Smooth muscle cell (in vitro differentiated cells): ENCODE results near the gene COPS9. TPM values are rescaled to one million over a fixed set of nuclear protein-coding genes. Genes with fewer than 3 reads are reported as not detected.

Source experiments
- DNase-seq: peaks from one replicate; lab custom pipeline; 2025; ENCODE audit not compliant: unreplicated experiment; lab: John Stamatoyannopoulos, UW
- H2AFZ ChIP-seq: fragments of 200-600 bp; sonication (generic); 2 replicates; pipeline ENCODE4 v1.6.0; 2016; ENCODE audit warnings: antibody characterized with exemption, low read depth, mild to moderate bottlenecking
- H3F3A ChIP-seq: fragments of 200-600 bp; sonication (generic); 2 replicates; pipeline ENCODE4 v1.6.0; 2017; ENCODE audit warnings: antibody characterized with exemption, low read depth
- H3K27ac ChIP-seq: fragments of 200-600 bp; sonication (generic); 2 replicates; pipeline ENCODE4 v1.5.1; 2016; ENCODE audit warnings: low read depth, mild to moderate bottlenecking
- H3K27me3 ChIP-seq: fragments of 200-600 bp; sonication (generic); 2 replicates; pipeline ENCODE4 v1.6.1; 2016; ENCODE audit warnings: low read depth, mild to moderate bottlenecking
- H3K36me3 ChIP-seq: fragments of 200-600 bp; sonication (generic); 2 replicates; pipeline ENCODE4 v1.5.1; 2016; ENCODE audit warnings: low read depth
- H3K4me1 ChIP-seq: fragments of 200-600 bp; sonication (generic); 2 replicates; pipeline ENCODE4 v1.5.1; 2016; ENCODE audit warnings: low read depth
- H3K4me2 ChIP-seq: fragments of 200-600 bp; sonication (generic); 2 replicates; pipeline ENCODE4 v1.6.0; 2016; ENCODE audit warnings: mild to moderate bottlenecking
- H3K4me3 ChIP-seq: fragments of 200-600 bp; sonication (generic); 2 replicates; pipeline ENCODE4 v1.5.1; 2016; ENCODE audit warnings: mild to moderate bottlenecking
- H3K79me2 ChIP-seq: fragments of 200-600 bp; sonication (generic); 2 replicates; pipeline ENCODE4 v1.6.0; 2016; ENCODE audit warnings: low read depth, mild to moderate bottlenecking
- H3K9ac ChIP-seq: fragments of 200-600 bp; sonication (generic); 2 replicates; pipeline ENCODE4 v1.6.0; 2016; ENCODE audit warnings: low read depth
- H3K9me3 ChIP-seq: fragments of 200-600 bp; sonication (generic); replicated peaks from 2 replicates; pipeline ENCODE4 v1.5.1; 2016; ENCODE audit warnings: low read depth
- H4K20me1 ChIP-seq: fragments of 200-600 bp; sonication (generic); 2 replicates; pipeline ENCODE4 v1.6.0; 2016; ENCODE audit warnings: low read depth
- CTCF ChIP-seq: fragments of 200-600 bp; sonication (generic); IDR thresholded peaks from 2 replicates; pipeline ENCODE4 v1.5.1; 2017; ENCODE audit warnings: borderline replicate concordance, mild to moderate bottlenecking, antibody characterized with exemption; ENCODE audit not compliant: insufficient read depth, poor library complexity, severe bottlenecking
- WGBS: methylation state at CpG from one replicate; pipeline ENCODE4 v1.1.7; 2016; ENCODE audit warnings: low lambda C conversion rate; 5-methylcytosine and 5-hydroxymethylcytosine counted together
- polyA plus RNA-seq: library from polyadenylated mRNA; unstranded; fragments of >200 nt; fragmentation: Nextera tagmentation; extraction: Ambion mirVana; gene quantifications from 2 replicates; pipeline ENCODE4 v1.2.1, GENCODE V29; 2016
- total RNA-seq: library from RNA; depleted of rRNA; stranded (reverse); fragments of >200 nt; gene quantifications from 2 replicates; pipeline ENCODE4 v1.2.3, GENCODE V29; 2014

COPS9 gene
- total and polyA plus RNA-seq, 2 experiments from 2014 or later, result 157 to 296 TPM

GRCh38 chr2:240183006-240183874 lies 47.1 kb upstream of the COPS9 start:
- Histone ChIP-seq H3K27me3 (peaks cover 33% of the 10 kb centered on the region), H3K4me3 (no peak overlapping the region), H3K9me3 (no peaks in the 10 kb centered on the region), H3F3A (no peaks in the 10 kb centered on the region), H4K20me1 (no peaks in the 10 kb centered on the region), H3K27ac (no peak overlapping the region), H3K79me2 (no peaks in the 10 kb centered on the region), H2AFZ (no peak overlapping the region), H3K4me2 (no peak overlapping the region), H3K36me3 (no peaks in the 10 kb centered on the region), H3K9ac (no peak overlapping the region), H3K4me1 (no peaks in the 10 kb centered on the region)
- TF ChIP-seq CTCF, result no peak
- WGBS, result 90% methylated on average over 22 of the region's 22 CpGs
- no peak for DNase-seq

GRCh38 chr2:240182476-240182875 lies 46.4 kb upstream of the COPS9 start:
- H3K4me1 ChIP-seq, result no peaks in the 10 kb centered on the region
- H3K9ac ChIP-seq, result no peak overlapping the region
- no peak overlapping the region for H3K27ac ChIP-seq
- no peak overlapping the region for H3K4me2 ChIP-seq
- H3K27me3 ChIP-seq, result peaks cover 40% of the 10 kb centered on the region
- no peak overlapping the region for H2AFZ ChIP-seq
- no peaks in the 10 kb centered on the region for H3K79me2 ChIP-seq
- H3F3A ChIP-seq, result no peaks in the 10 kb centered on the region
- H4K20me1 ChIP-seq, result no peaks in the 10 kb centered on the region
- WGBS, result 92% methylated on average over 4 of the region's 4 CpGs
- no peaks in the 10 kb centered on the region for H3K36me3 ChIP-seq
- H3K4me3 ChIP-seq, result no peak overlapping the region
- no peak for TF ChIP-seq CTCF
- no peaks in the 10 kb centered on the region for H3K9me3 ChIP-seq
- no peak for DNase-seq

- H3K79me2 ChIP-seq, result no peaks in the 10 kb centered on the region
These were observed 45.9 kb upstream of the COPS9 start for GRCh38 chr2:240182001-240182400.

More at GRCh38 chr2:240182001-240182400, 45.9 kb upstream of the COPS9 start:
- Histone ChIP-seq H3K9ac (no peak overlapping the region), H3K9me3 (no peaks in the 10 kb centered on the region), H3F3A (no peaks in the 10 kb centered on the region), H2AFZ (no peak overlapping the region), H3K4me1 (no peaks in the 10 kb centered on the region), H3K4me3 (no peak overlapping the region), H4K20me1 (no peaks in the 10 kb centered on the region), H3K27ac (no peak overlapping the region), H3K27me3 (peaks cover 45% of the 10 kb centered on the region), H3K36me3 (no peaks in the 10 kb centered on the region), H3K4me2 (no peak overlapping the region)
- TF ChIP-seq CTCF, result no peak
- 80% methylated on average over 5 of the region's 5 CpGs for WGBS
- no peak for DNase-seq
